ENCODE results near the gene LRRC32.

DNA sequence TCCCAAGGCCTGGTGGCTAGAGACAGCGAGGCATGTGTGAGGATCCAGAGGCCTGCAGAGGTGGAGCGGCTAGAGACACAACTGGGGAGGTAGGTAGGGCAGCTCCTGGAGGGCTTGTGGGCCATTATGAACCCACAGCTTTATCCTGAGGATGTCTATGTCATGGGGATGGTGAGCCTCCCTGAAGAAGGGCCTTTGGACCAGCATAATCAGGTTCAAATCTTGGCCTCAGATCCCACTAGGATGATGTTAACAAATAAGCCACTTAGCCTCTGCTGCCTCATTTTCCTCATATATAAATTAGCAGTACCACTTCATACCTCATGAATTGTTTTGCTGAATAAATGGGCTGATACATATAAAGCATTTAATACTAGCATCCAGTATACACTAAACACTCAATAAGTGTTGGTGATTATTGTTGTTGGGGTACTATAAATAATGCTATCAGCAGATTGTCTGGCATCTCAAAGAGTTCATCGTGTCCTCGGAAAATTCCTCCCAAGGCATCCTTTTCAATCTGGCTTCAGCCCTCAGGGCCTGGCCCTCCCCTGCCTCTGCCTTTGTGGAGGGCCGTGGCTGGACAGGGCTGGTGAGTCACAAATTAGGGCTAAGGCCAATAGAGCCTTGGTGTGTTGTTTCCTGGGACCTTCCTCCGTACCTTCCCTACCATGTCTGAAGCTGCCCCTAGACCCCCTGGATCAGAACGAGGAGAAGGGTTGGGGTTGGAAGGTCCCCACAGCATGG, 30.9 kb upstream of the LRRC32 start:
- TF ChIP-seq, protein P1, sequence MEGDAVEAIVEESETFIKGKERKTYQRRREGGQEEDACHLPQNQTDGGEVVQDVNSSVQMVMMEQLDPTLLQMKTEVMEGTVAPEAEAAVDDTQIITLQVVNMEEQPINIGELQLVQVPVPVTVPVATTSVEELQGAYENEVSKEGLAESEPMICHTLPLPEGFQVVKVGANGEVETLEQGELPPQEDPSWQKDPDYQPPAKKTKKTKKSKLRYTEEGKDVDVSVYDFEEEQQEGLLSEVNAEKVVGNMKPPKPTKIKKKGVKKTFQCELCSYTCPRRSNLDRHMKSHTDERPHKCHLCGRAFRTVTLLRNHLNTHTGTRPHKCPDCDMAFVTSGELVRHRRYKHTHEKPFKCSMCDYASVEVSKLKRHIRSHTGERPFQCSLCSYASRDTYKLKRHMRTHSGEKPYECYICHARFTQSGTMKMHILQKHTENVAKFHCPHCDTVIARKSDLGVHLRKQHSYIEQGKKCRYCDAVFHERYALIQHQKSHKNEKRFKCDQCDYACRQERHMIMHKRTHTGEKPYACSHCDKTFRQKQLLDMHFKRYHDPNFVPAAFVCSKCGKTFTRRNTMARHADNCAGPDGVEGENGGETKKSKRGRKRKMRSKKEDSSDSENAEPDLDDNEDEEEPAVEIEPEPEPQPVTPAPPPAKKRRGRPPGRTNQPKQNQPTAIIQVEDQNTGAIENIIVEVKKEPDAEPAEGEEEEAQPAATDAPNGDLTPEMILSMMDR (conservative IDR thresholded peaks at IDR 0.05; ENCODE audit: low read depth, low read length): no peak
- no peak for TF ChIP-seq EZH2 (IDR thresholded peaks at IDR 0.05; ENCODE audit: low read length, unreplicated experiment)

All from PC-3 (cell line).